Measurements from ENCODE around the gene GASK1B. TPM values are rescaled to one million over a fixed set of nuclear protein-coding genes. Genes with fewer than 3 reads are reported as not detected.

GASK1B gene
- total and polyA plus RNA-seq, 2 of the 13 experiments (the other 11 are each of a cell fraction or from before 2014, with no cell fraction given), result 29.1 to 40.4 TPM

GRCh38 chr4:158209825-158210807 lies 37.3 kb upstream of the GASK1B start, which contains the start of gene TMEM144 (continued):
- TF ChIP-seq NFIC (IDR thresholded peaks at IDR 0.05; ENCODE audit: low read length) (no peak), ZNF710 (CRISPR knock-in tag; IDR thresholded peaks at IDR 0.05; ENCODE audit: borderline replicate concordance) (0 out of 2 replicates have a peak, but pooled peaks have one; percentile 56), NPAS2 (CRISPR knock-in tag; IDR thresholded peaks at IDR 0.05; ENCODE audit: borderline replicate concordance) (no peak), ZNF280D (CRISPR knock-in tag; IDR thresholded peaks at IDR 0.05) (no peak), SETDB1 (CRISPR knock-in tag; IDR thresholded peaks at IDR 0.05; ENCODE audit: borderline replicate concordance) (no peak), ZBTB26 (CRISPR knock-in tag; IDR thresholded peaks at IDR 0.05; ENCODE audit: borderline replicate concordance) (peak; percentile 25; the same call in 1 of the 2 replicates), HOXA3 (CRISPR knock-in tag; IDR thresholded peaks at IDR 0.05) (peak; percentile 39; the same call in 1 of the 2 replicates), NFYC (CRISPR knock-in tag; IDR thresholded peaks at IDR 0.05) (no peak; the same call in 1 of the 2 replicates), TGIF2 (CRISPR knock-in tag; IDR thresholded peaks at IDR 0.05) (no peak; the same call in 1 of the 2 replicates), EEA1 (CRISPR knock-in tag; IDR thresholded peaks at IDR 0.05; ENCODE audit: borderline replicate concordance) (no peak), ZNF558 (CRISPR knock-in tag; IDR thresholded peaks at IDR 0.05; ENCODE audit: borderline replicate concordance) (no peak), PHF20 (CRISPR knock-in tag; IDR thresholded peaks at IDR 0.05) (peak; percentile 42; the same call in 1 of the 2 replicates), GMEB1 (CRISPR knock-in tag; IDR thresholded peaks at IDR 0.05; ENCODE audit: borderline replicate concordance) (peak; percentile 67; the same call in 1 of the 2 replicates), RFX5 (IDR thresholded peaks at IDR 0.05; ENCODE audit: low read depth, low read length) (no peak), ZNF280B (CRISPR knock-in tag; IDR thresholded peaks at IDR 0.05; ENCODE audit: borderline replicate concordance) (no peak; the same call in 1 of the 2 replicates), ATAD3A (CRISPR knock-in tag; IDR thresholded peaks at IDR 0.05) (no peak), PRMT3 (CRISPR knock-in tag; IDR thresholded peaks at IDR 0.05; ENCODE audit: borderline replicate concordance, low read depth) (no peak)
